ENCODE results near the gene PLAGL2.

PLAGL2 gene

DNA sequence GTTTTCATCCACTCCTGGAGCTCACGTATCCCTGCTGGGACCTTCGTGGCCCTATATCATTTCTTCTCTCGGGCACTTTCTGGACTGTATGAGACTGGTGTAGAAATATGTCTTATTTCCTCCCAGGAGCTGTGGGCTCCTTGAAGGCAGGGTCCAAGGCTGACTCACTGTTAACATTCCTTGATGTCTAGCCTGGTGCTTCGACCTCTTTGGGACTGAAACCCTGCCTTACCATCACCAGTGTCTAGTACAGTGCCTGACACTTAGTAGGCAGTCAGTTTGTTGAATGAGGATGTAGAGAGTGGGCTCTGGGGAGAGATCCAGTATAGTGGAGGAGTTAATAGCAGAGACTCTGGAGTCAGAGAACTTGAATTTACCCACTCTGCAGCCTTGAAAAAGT is 23.7 kb upstream of the PLAGL2 start:
- no peak for DNase-seq (ENCODE audit: low read depth in 2 of 2)

DNA sequence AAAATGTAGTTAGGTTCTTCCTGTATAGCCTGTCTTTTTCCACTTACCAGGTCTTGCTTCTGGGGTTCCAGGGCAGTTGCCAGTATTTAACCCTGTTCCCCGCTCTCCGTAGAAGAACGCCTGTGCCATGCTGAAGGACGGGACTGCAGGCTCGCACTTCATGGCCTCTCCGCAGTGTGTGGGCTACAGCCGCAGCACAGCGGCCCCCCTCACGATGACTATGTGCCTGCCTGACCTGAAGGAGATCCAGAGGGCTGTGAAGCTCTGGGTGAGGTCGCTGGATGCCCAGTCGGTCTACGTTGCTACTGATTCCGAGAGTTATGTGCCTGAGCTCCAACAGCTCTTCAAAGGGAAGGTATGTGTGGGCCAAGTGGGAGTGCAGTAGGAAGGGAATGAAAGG is 23.2 kb upstream of the PLAGL2 start:
- DNase-seq (ENCODE audit: low read depth in 2 of 2) = no peak

GRCh38 chr20:32229251-32229747 is 21.8 kb upstream of the PLAGL2 start:
- no peak for DNase-seq (ENCODE audit: low read depth in 2 of 2)

- DNase-seq (ENCODE audit: low read depth in 2 of 2) = no peak
Observed at GRCh38 chr20:32227744-32228688, 20.5 kb upstream of the PLAGL2 start.

DNA sequence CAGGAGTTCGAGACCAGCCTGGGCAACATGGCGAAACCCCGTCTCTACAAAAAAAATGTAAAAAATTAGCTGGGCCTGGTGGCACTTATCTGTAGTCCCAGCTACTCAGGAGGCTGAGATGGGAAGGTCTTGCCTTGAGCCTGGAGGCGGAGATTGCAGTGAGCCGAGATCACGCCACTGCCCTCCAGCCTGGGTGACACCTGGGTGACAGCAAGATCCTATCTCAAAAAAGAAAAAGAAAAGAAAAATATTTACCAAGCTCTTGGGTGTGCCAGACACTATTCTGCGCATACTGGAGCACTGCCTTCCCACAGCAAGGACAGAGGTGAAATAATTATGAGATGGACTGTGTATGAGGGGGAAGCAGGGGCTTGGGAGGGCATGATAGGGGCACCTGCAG is 19.8 kb upstream of the PLAGL2 start:
- no peak for DNase-seq (ENCODE audit: low read depth in 2 of 2)

- no peak for DNase-seq (ENCODE audit: low read depth in 2 of 2)
Observed at GRCh38 chr20:32226391-32226790, 18.8 kb upstream of the PLAGL2 start.

DNA sequence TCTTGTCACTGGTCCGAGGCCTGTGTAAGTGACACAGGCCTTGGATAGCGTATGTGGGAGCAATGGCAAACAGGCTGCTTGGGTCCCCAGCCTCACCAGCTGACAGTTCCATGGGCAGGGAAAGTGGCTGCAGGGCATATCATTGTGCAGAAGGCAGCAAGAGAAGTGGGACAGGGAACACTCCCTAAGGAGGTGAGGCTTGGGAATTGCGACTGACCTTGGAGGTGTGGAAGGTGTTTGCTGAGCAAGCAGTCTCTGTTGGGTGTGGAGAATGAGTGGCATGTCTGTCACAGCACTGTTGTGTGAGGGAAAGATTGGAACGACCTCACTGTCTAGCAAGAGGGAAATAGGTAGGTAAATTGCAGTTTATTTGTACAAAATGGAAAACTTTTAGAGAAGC is 16.9 kb upstream of the PLAGL2 start:
- DNase-seq (ENCODE audit: low read depth in 2 of 2) = no peak

GRCh38 chr20:32218156-32218900 is 10.8 kb upstream of the PLAGL2 start:
- no peak for DNase-seq (ENCODE audit: low read depth in 2 of 2)

GRCh38 chr20:32216179-32217142 is 8.9 kb upstream of the PLAGL2 start:
- no peak for DNase-seq (ENCODE audit: low read depth in 2 of 2)

DNA sequence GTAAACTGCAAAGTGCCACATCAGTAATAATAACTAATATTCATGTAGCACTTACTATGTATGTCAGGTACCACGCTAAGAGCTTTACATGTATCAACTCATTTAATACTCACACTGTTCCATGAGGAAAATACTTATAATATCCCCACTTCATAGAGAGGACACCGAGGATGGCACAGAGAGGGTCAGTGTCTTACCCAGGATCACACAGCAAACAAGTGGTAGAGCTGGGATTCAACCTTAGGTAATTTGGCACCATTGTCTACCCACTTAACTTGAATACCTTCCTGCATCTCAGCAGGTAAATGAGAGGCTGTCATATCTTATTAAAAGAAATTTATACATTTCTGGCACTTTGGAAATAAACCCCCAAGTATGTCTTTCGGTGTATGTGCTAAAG is 8.2 kb upstream of the PLAGL2 start:
- no peak for DNase-seq (ENCODE audit: low read depth in 2 of 2)

- DNase-seq (ENCODE audit: low read depth in 2 of 2) = no peak
Observed at GRCh38 chr20:32215147-32215546, 7.6 kb upstream of the PLAGL2 start.

- no peak for DNase-seq (ENCODE audit: low read depth in 2 of 2)
Observed at GRCh38 chr20:32213870-32214269, 6.3 kb upstream of the PLAGL2 start.

- DNase-seq (ENCODE audit: low read depth in 2 of 2) = no peak
Observed at GRCh38 chr20:32209850-32210605, 2.5 kb upstream of the PLAGL2 start.

DNA sequence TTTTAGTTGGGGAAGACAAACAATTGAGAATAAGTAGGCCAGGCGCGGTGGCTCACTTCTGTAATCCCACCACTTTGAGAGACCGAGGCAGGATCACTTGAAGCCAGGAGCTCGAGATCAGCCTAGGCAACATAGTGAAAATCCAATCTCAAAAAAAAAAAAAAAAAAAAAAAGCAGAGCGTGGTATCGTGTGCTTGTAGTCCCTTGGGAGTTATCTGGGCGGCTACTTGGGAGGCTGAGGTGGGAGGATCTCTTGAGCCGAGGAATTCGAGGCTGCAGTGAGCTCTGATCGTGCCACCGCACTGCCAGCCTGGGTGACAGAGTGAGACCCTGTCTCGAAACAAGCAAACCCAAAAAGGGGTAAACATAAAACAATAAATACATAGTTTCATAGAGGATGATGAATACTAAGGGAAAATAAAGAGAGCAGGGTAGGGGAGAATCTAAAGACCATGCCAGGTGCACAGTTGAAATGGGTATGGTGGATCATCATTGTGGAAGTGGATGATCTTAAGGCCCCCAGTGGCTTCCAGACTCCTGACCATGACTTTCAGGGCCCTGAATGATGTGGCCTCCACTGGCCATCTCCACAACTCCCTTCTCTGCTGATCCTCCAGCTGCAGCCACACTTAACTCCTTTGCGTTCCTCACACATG is 1.1 kb upstream of the PLAGL2 start:
- no peak for DNase-seq (ENCODE audit: low read depth in 2 of 2)

DNA sequence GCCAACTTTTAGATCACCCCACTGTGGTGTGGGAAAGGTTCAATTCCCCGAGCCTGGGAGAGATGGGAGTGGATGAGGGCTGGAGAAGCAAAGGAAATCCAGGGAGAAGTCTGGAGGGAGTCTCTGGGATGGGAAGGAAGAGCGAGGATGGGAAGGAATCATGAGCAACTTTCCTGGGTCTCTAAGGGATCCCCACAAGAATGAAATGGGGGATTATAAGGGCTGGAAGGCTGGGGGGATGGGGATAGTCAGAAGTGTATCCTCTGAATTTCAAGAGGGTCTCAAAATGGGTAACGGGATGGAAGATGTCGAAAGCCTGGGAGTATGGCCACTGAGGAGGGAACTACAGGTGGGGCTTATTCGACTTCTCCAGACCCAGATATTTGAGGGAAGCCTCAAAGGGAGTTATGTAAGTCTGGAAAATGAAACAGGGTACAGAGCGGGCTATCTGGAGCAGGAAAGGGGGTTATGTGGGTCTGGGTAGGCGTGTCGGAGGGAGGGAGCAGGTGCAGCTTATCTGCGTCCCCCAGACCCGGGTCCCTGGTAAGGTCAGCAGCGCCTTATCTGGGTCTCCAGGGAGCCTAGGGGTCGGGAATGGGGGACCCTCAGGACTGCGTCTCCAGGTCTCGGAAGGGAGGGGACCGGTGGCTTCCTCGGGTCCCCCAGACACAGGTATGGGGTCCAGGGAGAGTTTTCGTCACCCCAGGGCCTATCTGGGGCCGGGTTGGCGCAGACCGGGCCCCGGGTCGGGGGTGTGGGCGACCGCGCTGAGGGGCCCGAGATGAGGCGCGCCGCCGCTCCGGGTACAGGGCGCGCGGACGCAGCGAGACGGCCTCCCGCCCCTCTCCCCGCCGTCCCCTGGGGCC is 550 bp downstream of the PLAGL2 start:
- no peak for DNase-seq (ENCODE audit: low read depth in 2 of 2)

DNA sequence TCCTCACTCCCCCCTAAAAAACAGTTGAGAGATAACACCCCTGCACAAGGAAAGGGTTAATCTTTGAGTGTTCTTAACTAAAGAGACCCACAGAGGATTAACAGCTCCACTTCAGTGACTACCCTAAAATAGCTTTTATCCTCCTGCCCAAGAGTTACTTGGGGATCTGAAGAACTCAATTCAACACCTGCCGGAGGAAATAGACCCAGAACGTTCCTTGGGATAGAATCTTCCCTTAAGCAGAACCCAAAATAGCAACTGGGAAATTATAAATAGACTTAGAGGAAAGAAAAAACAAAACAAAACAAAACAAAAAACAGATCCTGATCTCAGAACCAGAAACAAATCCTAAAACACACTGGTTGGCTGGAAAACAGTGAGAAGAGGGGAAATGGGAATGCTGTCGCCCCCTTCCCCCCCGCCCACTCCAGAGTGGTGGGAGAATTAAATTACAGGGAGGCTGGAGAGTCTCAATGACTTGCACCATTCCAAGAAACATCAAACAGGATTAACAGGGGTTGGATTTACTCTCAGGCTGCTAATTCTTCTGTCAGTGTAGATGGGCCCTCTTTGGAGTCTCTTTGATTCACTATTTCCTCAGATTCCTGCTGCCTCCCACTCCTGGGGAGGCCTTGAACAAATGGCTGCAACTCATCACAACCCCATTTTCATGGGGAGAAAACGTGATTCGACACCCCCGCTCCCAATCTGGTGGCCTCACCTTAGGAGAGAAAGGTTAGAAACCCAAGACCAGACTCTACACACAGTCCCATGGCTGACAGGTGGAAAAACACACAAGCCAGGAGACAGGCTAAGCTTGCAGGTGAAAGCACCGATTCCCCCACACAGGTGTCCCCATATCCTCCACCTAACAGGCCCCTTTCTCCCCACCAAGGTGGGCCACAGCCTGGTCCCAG is 1.4 kb downstream of the PLAGL2 start:
- DNase-seq (ENCODE audit: low read depth in 2 of 2) = no peak

- DNase-seq (ENCODE audit: low read depth in 2 of 2) = no peak
Observed at GRCh38 chr20:32205110-32205842, 2.3 kb downstream of the PLAGL2 start.

Measured in activated CD8-positive, alpha-beta memory T cell treated with anti-CD3 and anti-CD28 coated beads for 4 hours (primary cell).